GM18868 (cell line): ENCODE measurements around the gene PHF5A.
A peak's percentile ranks its signal among the peaks of the same experiment; 100 is the strongest.

Experiments
- ATAC-seq: cut with Tn5 transposase; IDR thresholded peaks from one replicate; pipeline ENCODE4 v1.9.1; 2021; ENCODE audit warnings: mild to moderate bottlenecking, moderate library complexity; ENCODE audit not compliant: unreplicated experiment

PHF5A gene, protein sequence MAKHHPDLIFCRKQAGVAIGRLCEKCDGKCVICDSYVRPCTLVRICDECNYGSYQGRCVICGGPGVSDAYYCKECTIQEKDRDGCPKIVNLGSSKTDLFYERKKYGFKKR

DNA sequence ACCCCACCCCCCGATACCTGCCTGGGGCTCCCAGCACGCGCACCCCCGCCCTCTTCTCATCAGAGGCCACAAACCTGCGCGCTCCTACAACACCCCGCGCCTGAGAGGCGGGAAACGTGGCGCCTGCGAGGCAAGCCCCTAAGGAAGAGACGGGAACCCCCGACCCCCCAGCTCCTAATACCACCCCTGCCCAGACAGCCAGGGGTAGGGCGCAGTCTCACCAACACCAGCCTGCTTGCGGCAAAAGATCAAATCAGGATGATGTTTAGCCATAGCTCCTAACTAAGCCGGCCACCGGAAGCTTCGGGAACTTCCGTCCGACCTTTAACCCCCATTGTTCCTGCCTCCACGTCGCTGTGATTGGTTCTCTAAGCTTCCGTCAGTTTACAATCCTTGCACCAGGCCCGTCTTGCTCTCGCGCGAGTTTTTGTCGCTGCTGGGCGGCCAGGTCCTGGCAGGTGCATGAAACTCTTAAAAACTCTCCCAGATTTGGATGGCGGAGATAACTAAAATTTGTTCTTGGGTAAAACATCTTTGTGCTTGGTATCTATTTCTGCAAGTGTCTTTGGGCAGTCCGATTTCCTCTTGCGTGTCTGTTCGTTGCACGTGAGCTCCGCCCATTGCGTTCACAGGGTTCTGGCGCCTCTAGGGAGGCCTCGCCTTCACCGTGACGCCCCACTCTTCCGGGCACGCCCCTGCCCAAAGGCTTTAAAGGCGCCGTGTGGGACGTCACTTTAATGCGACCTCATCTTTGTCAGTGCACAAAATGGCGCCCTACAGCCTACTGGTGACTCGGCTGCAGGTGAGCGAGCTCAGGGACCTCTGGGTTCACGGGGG, at the start of gene PHF5A, which contains the start of gene ACO2:
Gene PHF5A (minus strand): TSS at position 312 of the 837 bp plus-strand sequence. CDS start 39 bp downstream, at position 273.
Gene ACO2 (plus strand): TSS at position 737 of the 837 bp plus-strand sequence. CDS start 30 bp downstream, at position 767.
- ATAC-seq = peak; percentile 86

DNA sequence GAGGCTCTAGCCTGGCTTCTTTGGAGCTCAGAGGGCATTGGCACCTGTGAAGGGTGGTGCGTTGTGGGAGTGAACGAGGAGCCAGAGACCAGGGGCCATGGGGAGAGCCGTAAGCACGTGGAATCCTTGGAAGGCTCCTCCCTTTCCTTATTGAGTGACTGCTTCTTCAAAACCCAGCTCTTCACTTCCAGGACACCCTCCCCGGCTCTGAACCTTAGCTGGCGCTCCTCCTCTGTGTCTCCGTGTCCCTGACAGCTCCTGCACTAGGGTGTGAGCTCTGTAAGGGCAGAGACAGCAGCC, 49.5 kb upstream of the PHF5A start:
- no peak for ATAC-seq

DNA sequence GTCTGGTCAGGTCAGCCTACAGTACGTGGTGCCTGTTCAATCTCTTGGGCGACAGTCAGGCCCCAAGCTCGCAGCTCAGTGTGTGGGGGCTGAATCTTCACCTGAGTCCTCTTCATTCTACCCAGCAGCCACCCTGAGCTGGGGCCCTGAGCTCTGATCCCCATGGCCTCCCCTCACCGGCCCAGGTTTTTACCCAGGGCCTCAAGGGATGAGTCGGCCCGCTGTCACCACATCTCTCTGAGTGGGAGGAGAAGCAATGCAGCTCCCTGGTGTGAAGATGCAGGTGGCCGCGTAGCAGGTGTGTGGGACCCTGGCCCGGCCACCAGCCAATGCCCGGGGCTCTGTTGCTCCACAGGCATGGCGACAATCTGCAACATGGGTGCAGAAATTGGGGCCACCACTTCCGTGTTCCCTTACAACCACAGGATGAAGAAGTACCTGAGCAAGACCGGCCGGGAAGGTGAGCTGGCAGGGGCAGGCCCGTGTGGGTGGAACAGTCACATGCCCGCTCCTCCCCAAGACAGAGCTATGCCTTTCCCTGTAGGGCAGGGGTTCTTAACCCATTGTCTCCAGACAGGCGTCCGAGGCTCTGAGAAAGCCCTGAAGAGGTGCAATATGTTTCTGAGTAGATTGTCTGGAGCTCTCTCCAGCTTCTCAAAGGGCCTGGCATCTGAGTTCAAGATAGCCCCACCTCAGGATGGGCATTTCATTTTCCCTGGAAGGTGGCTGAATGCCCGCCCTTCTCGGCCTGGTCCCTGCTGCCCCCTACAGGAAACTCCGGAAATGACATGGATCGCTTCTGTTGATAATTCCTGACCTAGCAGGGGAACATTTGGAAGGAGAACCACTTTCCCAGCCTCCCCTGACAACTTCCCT, 48.9 kb upstream of the PHF5A start:
- ATAC-seq = no peak

DNA sequence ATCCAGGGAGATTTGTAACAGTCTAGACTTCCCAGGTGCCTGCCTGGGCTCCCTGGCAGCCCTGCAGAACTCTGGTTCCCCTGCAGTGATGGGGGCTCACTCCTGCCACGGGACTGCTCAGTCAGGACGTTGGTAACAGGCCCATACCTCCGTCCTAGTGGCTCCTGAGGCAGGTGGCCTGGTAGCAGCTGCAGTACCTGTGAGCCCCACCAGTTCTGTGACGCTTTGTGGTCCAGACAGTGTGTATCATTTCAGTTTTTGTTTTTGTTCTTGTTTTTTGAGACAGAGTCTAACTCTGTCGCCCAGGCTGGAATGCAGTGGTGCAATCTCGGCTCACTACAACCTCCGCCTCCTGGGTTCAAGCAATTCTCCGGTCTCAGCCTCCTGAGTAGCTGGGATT, 48.0 kb upstream of the PHF5A start:
- no peak for ATAC-seq

DNA sequence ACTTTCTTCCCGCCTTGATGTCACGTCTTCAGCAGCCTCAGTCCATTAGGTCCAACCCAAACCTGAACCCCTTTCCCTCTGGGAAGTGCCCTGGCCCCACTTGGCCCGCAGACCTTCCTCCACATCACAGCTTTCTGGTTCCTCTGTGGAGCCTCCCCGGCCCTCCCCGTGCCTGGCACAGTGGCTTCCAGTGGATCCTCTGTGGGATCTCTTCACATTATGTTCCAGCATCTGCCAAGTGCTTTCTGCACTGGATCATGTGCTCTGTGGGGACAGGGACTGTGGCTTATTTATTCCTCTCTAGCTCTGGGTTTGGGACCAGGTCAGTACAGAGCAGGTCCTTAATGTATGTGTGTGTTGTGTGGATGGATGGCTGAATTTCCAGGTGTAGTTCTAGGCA, 44.9 kb upstream of the PHF5A start:
- ATAC-seq = no peak

- ATAC-seq = no peak
Observed at GRCh38 chr22:41512421-41513194, 44.1 kb upstream of the PHF5A start.

GRCh38 chr22:41511521-41511968, 43.1 kb upstream of the PHF5A start:
- ATAC-seq = no peak

DNA sequence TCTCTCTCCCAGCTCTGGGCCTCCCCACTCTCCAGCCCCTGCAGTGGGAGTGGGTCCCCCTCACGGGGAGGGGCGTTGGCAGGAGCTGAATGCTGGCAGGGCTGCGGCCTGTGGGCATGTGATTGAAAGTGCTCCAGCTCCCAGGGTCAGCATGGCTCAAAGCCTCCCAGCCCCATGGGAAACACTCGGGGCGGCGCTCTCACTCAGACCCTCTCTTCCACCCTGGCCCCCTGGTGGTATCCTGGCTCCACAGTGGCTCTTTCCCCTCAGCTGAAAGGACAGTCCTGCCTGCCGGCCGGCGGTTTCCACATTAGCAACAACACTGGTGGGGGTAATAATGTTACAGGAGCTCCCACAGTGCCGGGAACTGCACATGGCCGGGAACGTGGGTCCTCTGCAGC, 40.3 kb upstream of the PHF5A start:
- no peak for ATAC-seq

- ATAC-seq = no peak
Observed at GRCh38 chr22:41507330-41508063, 39.0 kb upstream of the PHF5A start.

DNA sequence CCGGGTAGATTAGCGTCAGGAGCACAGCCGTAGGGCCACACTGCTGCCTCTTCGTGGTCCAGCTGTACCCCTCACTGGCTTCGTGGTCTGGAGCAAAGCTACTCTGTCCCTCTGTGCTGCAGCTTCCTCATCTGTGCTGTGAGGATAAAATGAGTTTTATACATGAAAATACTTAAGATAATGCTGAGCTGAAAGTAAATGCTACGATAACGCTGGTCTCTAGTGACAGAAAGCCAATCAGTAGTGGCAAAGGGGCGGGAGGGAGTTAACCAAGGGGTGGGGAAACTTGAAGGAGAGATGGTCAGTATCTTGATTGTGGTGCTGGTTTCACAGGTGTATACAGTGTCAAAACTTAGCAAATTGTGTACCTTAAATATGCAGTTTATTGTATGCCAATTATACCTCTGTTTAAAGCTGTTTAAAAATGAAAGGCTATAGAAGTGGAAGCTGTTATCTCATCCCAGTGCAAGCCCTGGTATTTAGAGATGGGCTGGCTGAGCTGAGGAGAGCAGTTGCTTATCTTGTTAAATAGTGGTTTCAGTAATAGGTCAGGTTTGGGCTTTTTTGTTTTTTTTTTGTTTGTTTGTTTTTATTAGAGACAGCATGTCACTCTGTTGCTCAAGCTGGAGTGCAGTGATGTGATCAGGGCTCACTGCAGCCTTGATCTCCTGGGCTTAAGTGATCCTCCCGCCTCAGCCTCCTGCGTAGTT, 37.2 kb upstream of the PHF5A start:
- no peak for ATAC-seq

DNA sequence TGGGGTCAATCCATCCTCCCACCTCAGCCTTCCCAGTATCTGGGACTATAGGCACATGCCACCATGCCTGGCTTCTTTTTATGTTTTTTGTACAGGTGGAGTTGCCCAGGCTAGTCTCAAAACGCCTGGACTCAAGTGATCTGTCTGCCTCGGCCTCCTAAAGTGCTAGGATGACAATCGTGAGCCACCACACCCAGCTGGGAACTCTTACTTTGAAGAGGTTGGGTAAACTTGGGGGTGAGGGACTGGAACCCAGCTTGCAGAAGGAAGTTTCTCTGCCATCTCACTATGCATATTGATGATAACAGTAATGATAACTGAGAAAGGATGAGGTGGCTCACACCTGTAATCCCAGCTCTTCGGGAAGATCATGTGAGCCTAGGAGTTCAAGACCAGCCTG, 36.3 kb upstream of the PHF5A start:
- no peak for ATAC-seq

DNA sequence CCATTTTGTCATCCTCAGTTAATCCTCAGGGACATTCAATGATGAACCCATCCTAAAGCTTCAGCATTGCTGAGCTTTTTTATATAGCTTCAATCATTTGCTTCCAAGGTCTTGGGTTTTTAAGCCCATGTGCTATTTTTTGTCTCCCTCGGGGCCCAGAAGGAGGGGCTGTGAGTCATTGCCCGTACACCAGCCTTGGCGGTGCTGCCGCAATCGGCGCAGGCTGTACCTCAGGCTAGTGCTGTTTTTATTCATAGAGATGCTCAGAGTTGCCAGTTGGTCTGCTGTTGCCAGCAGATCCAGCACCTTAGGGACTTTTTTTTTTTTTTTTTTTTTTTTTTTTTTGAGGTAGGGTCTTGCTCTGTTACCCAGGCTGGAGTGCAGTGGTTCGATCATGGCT, 35.9 kb upstream of the PHF5A start:
- ATAC-seq = no peak

- no peak for ATAC-seq
Observed at GRCh38 chr22:41501209-41501608, 32.7 kb upstream of the PHF5A start.

DNA sequence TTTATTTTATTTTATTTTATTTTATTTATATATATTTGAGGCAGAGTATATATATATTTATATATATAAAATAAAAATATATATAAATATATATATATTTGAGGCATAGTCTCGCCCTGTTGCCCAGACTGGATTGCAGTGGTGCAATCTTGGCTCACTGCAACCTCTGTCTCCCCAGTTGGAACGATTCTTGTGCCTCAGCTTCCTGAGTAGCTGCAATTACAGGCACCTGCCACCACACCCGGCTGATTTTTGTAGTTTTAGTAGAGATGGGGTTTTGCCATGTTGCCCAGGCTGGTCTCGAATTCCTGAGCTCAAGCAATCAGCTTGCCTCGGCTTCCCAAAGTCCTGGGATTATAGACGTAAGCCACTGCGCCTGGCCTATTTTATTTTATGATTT, 31.8 kb upstream of the PHF5A start:
- no peak for ATAC-seq

- ATAC-seq = no peak
Observed at GRCh38 chr22:41499624-41500280, 31.3 kb upstream of the PHF5A start.

DNA sequence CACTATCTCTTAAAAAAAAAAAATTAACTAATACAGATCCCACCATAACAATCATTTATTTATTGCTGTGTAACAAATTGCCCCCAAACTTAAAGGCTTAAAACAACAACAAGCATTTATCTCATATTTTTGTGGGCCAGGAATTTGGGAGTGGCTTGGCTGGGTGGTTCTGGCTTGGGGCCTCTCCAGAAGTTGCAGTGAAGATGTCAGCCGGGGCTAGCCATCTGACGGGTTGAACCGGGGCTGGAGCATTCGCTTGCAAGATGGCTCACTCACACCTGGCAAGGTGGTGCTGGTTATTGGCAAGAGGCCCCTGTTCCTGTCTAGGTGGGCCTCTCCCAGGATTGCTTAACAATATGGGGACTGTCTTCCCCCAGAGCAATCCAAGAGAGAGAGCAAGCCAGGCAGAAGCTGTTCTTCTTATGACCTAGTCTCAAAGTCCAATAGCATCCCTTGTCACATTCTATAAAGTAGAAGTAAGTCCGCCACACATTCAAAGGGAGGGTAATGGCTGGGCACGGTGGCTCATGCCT, 29.9 kb upstream of the PHF5A start:
- no peak for ATAC-seq

GRCh38 chr22:41491374-41492100, 23.0 kb upstream of the PHF5A start:
- ATAC-seq = no peak
